ENCODE measurements around the gene PIP4K2B. TPM values are rescaled to one million over a fixed set of nuclear protein-coding genes. Genes with fewer than 3 reads are reported as not detected.

PIP4K2B gene
- total and polyA plus RNA-seq, 2 donors (not counting 1 experiment from before 2014, with no cell fraction given), result 24.0 to 42.9 TPM

- peaks cover 0 to 2% of the 10 kb centered on the region in 2 experiments for H3K36me3 ChIP-seq (replicated peaks in 1 of 2; ENCODE audit: control extremely low read depth in 1 of 2, control insufficient read depth in 1 of 2, extremely low read depth in 1 of 2, insufficient read depth in 2 of 2, low read length in 1 of 2)
- POLR2A ChIA-PET, result no interaction called here
- H3K4me3 ChIP-seq (ENCODE audit: control extremely low read depth in 1 of 5, extremely low read depth in 1 of 5, insufficient read depth in 1 of 5, low read depth in 2 of 5, low read length in 4 of 5), result no peak overlapping the region
- CTCF ChIA-PET, result interaction anchor here (1.1 to 6.4 kb wide), 5 partner anchors 20 to 239 kb away, joined by 3 to 54 read pairs (median 4); partner anchors contain the start of genes EPOP and PSMB3
- Mint-ChIP-seq H3K4me3 (peak overlapping the region; percentile 87), H3K9me3 (ENCODE audit: insufficient read depth) (no peaks in the 10 kb centered on the region), H3K27me3 (no peaks in the 10 kb centered on the region), H3K27ac (peak overlapping the region; percentile 42), H3K4me1 (peaks cover 50% of the 10 kb centered on the region)
- intact Hi-C loops (cut with micrococcal nuclease), result no loop called here
- DNase-seq (no peak), ATAC-seq (ENCODE audit: low read depth) (no peak)
- H3K9ac ChIP-seq (ENCODE audit: low read length), result no peak overlapping the region
- 94% methylated on average over 6 of the region's 7 CpGs for WGBS (ENCODE audit: insufficient coverage)
- H3K27me3 ChIP-seq (replicated peaks in 1 of 4; ENCODE audit: control extremely low read depth in 1 of 4, control insufficient read depth in 3 of 4, insufficient read depth in 4 of 4, low read length in 3 of 4), result no peaks in the 10 kb centered on the region
- no peaks in the 10 kb centered on the region for H3K79me2 ChIP-seq (ENCODE audit: control insufficient read depth, insufficient read depth, low read length)
- peaks cover 0 to 13% (median 0%) of the 10 kb centered on the region in 3 donors for H3K9me3 ChIP-seq (ENCODE audit: control extremely low read depth in 1 of 3, control insufficient read depth in 2 of 3, insufficient read depth in 1 of 3, low read length in 2 of 3)
- peaks cover 7% of the 10 kb centered on the region for H4K20me1 ChIP-seq (ENCODE audit: control insufficient read depth, insufficient read depth, low read length, poor library complexity, severe bottlenecking)
- no peak overlapping the region for H2AFZ ChIP-seq (ENCODE audit: insufficient read depth, low read depth, low read length, poor library complexity, severe bottlenecking)
- no peak overlapping the region for H3K4me2 ChIP-seq (replicated peaks; ENCODE audit: low read depth, low read length, poor library complexity, severe bottlenecking)
- H3K4me1 ChIP-seq (ENCODE audit: control insufficient read depth in 2 of 2, insufficient read depth in 2 of 2, low read length in 2 of 2), result peaks cover 26 to 48% of the 10 kb centered on the region in 2 donors
- TF ChIP-seq EZH2 (IDR thresholded peaks at IDR 0.05; ENCODE audit: borderline replicate concordance, insufficient read depth, low read depth, low read length, poor library complexity, severe bottlenecking), result no peak
- TF ChIP-seq, protein P1, sequence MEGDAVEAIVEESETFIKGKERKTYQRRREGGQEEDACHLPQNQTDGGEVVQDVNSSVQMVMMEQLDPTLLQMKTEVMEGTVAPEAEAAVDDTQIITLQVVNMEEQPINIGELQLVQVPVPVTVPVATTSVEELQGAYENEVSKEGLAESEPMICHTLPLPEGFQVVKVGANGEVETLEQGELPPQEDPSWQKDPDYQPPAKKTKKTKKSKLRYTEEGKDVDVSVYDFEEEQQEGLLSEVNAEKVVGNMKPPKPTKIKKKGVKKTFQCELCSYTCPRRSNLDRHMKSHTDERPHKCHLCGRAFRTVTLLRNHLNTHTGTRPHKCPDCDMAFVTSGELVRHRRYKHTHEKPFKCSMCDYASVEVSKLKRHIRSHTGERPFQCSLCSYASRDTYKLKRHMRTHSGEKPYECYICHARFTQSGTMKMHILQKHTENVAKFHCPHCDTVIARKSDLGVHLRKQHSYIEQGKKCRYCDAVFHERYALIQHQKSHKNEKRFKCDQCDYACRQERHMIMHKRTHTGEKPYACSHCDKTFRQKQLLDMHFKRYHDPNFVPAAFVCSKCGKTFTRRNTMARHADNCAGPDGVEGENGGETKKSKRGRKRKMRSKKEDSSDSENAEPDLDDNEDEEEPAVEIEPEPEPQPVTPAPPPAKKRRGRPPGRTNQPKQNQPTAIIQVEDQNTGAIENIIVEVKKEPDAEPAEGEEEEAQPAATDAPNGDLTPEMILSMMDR (IDR thresholded peaks at IDR 0.05), result no peak
- no peak overlapping the region for H3K27ac ChIP-seq (ENCODE audit: low read length in 2 of 2)
These were observed 66.7 kb downstream of the PIP4K2B start for GRCh38 chr17:38732376-38733281.

All from B cell (primary cell).